SK-N-SH treated with all-trans-retinoic acid at 6 μM for 48 hours (cell line): ENCODE results near the gene TEC.

Experiments
- ATAC-seq: fragments of 200-7000 bp; cut with Tn5 transposase; 3 replicates; pipeline ENCODE4 v1.9.1; 2020; ENCODE audit warnings: mild to moderate bottlenecking, moderate library complexity
- ARNTL ChIP-seq: fragments of 450-650 bp; formaldehyde crosslinking; IDR thresholded peaks from 2 replicates; pipeline ENCODE4 v1.5.0; 2020; ENCODE audit warnings: low read depth, mild to moderate bottlenecking, moderate library complexity, borderline replicate concordance
- BACH2 ChIP-seq: fragments of 250-450 bp; sonication (Bioruptor Pico); IDR thresholded peaks from 2 replicates; pipeline ENCODE4 v1.9.0; 2021; ENCODE audit warnings: mild to moderate bottlenecking, borderline replicate concordance
- CREB5 ChIP-seq: fragments of 250-450 bp; sonication (Bioruptor Pico); IDR thresholded peaks from 2 replicates; pipeline ENCODE4 v1.5.1; 2020; ENCODE audit warnings: low read depth, mild to moderate bottlenecking, moderate library complexity
- ESRRG ChIP-seq: fragments of 250-450 bp; sonication (Bioruptor Pico); IDR thresholded peaks from 2 replicates; pipeline ENCODE4 v1.6.1; 2021; ENCODE audit warnings: mild to moderate bottlenecking
- GLIS3 ChIP-seq: fragments of 250-450 bp; sonication (Bioruptor Pico); IDR thresholded peaks from 2 replicates; pipeline ENCODE4 v1.5.0; 2020; ENCODE audit warnings: mild to moderate bottlenecking, moderate library complexity
- ISL1 ChIP-seq: fragments of 250-450 bp; sonication (Bioruptor Pico); IDR thresholded peaks from 2 replicates; pipeline ENCODE4 v2.1.2; 2022; ENCODE audit warnings: mild to moderate bottlenecking, moderate library complexity
- OSR1 ChIP-seq: fragments of 250-450 bp; sonication (Bioruptor Pico); IDR thresholded peaks from 2 replicates; pipeline ENCODE4 v1.8.0; 2022; ENCODE audit warnings: moderate library complexity, mild to moderate bottlenecking, inconsistent platforms
- POU6F1 ChIP-seq: fragments of 250-450 bp; sonication (Bioruptor Pico); IDR thresholded peaks from 2 replicates; pipeline ENCODE4 v1.8.0; 2021; ENCODE audit warnings: low read depth, mild to moderate bottlenecking, moderate library complexity, borderline replicate concordance
- RARB ChIP-seq: fragments of 250-450 bp; sonication (Bioruptor Pico); IDR thresholded peaks from 2 replicates; pipeline ENCODE4 v1.8.0; 2021; ENCODE audit warnings: mild to moderate bottlenecking, moderate library complexity
- SNAI2 ChIP-seq: fragments of 250-450 bp; sonication (Bioruptor Pico); IDR thresholded peaks from 2 replicates; pipeline ENCODE4 v1.5.0; 2020; ENCODE audit warnings: mild to moderate bottlenecking, moderate library complexity
- TCF4 ChIP-seq: fragments of 250-450 bp; sonication (Bioruptor Pico); IDR thresholded peaks from 2 replicates; pipeline ENCODE4 v1.8.0; 2021; ENCODE audit warnings: mild to moderate bottlenecking, moderate library complexity, borderline replicate concordance
- ZC3H10 ChIP-seq: fragments of 250-450 bp; sonication (Bioruptor Pico); IDR thresholded peaks from 2 replicates; pipeline ENCODE4 v1.5.1; 2021; ENCODE audit warnings: mild to moderate bottlenecking, moderate library complexity
- ZFP3 ChIP-seq: fragments of 250-450 bp; sonication (Bioruptor Pico); IDR thresholded peaks from 2 replicates; pipeline ENCODE4 v1.5.0; 2020; ENCODE audit warnings: mild to moderate bottlenecking, moderate library complexity
- ZFP30 ChIP-seq: fragments of 450-650 bp; formaldehyde crosslinking; IDR thresholded peaks from 2 replicates; pipeline ENCODE4 v1.5.0; 2022; ENCODE audit warnings: mild to moderate bottlenecking, moderate library complexity
- ZNF565 ChIP-seq: fragments of 450-650 bp; formaldehyde crosslinking; conservative IDR thresholded peaks from 2 replicates; pipeline ENCODE4 v1.5.0; 2020; ENCODE audit warnings: low read depth, mild to moderate bottlenecking, moderate library complexity
- ZNF70 ChIP-seq: fragments of 450-650 bp; formaldehyde crosslinking; IDR thresholded peaks from 2 replicates; pipeline ENCODE4 v1.5.0; 2020; ENCODE audit warnings: mild to moderate bottlenecking, moderate library complexity
- ZNF8 ChIP-seq: fragments of 450-650 bp; formaldehyde crosslinking; IDR thresholded peaks from 2 replicates; pipeline ENCODE4 v1.5.0; 2020; ENCODE audit warnings: mild to moderate bottlenecking, moderate library complexity
- TF ChIP-seq, protein P1 (sequence below): fragments of 250-450 bp; sonication (Bioruptor Pico); IDR thresholded peaks from 2 replicates; pipeline ENCODE4 v1.5.0; 2020; ENCODE audit warnings: mild to moderate bottlenecking, moderate library complexity

TEC gene

GRCh38 chr4:48133669-48134068 is 136.0 kb downstream of the TEC start (continued):
- TF ChIP-seq, protein P1, sequence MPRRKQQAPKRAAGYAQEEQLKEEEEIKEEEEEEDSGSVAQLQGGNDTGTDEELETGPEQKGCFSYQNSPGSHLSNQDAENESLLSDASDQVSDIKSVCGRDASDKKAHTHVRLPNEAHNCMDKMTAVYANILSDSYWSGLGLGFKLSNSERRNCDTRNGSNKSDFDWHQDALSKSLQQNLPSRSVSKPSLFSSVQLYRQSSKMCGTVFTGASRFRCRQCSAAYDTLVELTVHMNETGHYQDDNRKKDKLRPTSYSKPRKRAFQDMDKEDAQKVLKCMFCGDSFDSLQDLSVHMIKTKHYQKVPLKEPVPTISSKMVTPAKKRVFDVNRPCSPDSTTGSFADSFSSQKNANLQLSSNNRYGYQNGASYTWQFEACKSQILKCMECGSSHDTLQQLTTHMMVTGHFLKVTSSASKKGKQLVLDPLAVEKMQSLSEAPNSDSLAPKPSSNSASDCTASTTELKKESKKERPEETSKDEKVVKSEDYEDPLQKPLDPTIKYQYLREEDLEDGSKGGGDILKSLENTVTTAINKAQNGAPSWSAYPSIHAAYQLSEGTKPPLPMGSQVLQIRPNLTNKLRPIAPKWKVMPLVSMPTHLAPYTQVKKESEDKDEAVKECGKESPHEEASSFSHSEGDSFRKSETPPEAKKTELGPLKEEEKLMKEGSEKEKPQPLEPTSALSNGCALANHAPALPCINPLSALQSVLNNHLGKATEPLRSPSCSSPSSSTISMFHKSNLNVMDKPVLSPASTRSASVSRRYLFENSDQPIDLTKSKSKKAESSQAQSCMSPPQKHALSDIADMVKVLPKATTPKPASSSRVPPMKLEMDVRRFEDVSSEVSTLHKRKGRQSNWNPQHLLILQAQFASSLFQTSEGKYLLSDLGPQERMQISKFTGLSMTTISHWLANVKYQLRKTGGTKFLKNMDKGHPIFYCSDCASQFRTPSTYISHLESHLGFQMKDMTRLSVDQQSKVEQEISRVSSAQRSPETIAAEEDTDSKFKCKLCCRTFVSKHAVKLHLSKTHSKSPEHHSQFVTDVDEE: no peak
- TF ChIP-seq ZFP3: no peak
- TF ChIP-seq ESRRG (CRISPR knock-in tag): no peak

DNA sequence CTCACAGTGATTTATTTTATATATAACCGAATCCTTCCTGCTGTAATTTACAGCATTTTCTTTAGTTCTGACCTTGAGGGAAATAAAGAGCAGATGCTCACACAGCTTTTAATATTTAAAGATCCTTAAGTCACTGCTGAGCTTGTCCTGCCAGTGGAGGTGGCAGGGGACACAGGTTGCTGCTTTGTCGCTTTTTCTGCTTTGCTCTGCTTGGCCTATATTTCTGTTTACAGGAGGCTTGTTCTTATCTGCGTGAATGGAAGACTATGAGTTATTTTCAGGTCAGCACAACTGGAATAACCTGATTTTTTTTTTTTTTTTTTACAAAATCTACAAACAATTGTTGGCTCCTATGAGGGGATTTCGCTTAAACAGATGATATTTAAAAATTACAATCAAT is 137.9 kb downstream of the TEC start:
- TF ChIP-seq ZNF565 (CRISPR knock-in tag): no peak
- TF ChIP-seq ESRRG (CRISPR knock-in tag): no peak
- TF ChIP-seq ZFP30 (CRISPR knock-in tag): no peak
- TF ChIP-seq ZFP3: no peak
- no peak for TF ChIP-seq CREB5
- ATAC-seq: no peak

DNA sequence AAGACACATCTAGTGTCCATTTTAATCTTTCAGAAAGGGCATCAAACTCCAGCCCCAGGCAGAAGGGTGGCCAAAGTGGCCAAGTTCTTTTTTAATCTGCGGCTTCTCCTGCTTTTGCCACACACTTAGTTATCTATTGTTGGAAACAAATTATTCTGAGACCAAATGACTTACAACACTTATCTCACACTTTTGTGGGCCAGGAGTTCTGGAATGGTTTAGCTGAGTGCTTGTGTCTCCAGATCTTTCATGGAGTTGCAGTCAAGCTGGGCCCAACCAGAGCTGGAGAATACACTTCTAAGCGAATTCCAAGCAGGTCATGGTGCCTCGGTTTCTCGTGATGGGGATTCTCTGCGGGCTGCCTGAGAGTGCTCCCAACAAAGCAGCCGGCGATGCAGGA is 139.5 kb downstream of the TEC start:
- TF ChIP-seq ZFP30 (CRISPR knock-in tag): no peak
- no peak for TF ChIP-seq SNAI2 (CRISPR knock-in tag)
- TF ChIP-seq ISL1 (CRISPR knock-in tag): no peak
- TF ChIP-seq CREB5: no peak
- TF ChIP-seq ARNTL: no peak
- no peak for TF ChIP-seq BACH2 (CRISPR knock-in tag)
- TF ChIP-seq ZNF70 (CRISPR knock-in tag): no peak
- no peak for TF ChIP-seq RARB (CRISPR knock-in tag)
- no peak for TF ChIP-seq ESRRG (CRISPR knock-in tag)
- TF ChIP-seq OSR1 (CRISPR knock-in tag): no peak
- TF ChIP-seq ZNF565 (CRISPR knock-in tag): no peak
- TF ChIP-seq ZNF8 (CRISPR knock-in tag): no peak
- ATAC-seq: no peak

DNA sequence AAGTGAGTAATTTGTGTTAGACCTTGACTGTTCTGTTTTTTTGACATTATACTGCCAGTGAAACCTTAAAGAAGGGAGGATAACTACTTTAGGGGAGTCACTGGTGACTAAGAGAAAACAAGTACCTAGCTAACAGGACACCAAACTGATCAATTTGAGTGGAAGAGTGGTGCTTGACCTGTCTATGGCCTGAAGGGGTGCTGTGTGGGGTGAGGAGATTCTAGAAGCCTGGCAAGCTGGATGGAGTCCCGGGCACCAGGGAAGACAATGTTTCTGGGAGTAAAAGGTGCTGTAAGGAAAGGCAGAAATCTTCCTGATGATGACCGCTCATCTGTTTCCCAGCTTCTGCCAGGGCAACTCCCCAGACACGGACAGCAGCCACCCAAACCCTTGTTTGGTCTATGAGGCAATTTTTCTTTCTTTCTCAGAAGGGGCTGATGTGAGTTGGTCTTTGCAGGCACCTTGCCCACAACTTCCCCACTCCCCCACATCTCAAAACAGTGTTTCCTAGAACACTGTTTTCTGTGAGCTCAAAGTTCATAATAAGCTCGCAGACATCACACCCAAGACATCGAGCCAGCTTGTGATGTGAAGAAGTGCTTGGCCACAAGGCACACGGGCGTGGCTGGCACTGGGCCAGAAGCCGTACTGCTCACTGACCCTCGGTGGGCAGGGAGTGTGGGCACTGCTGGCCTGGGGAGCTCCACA is 140.2 kb downstream of the TEC start:
- no peak for TF ChIP-seq POU6F1 (CRISPR knock-in tag)
- TF ChIP-seq ISL1 (CRISPR knock-in tag): no peak
- TF ChIP-seq CREB5: no peak
- no peak for TF ChIP-seq BACH2 (CRISPR knock-in tag)
- TF ChIP-seq TCF4 (CRISPR knock-in tag): no peak
- no peak for TF ChIP-seq ZFP30 (CRISPR knock-in tag)
- no peak for TF ChIP-seq ZNF565 (CRISPR knock-in tag)
- TF ChIP-seq SNAI2 (CRISPR knock-in tag): no peak
- no peak for TF ChIP-seq ZNF70 (CRISPR knock-in tag)
- no peak for TF ChIP-seq ESRRG (CRISPR knock-in tag)
- TF ChIP-seq RARB (CRISPR knock-in tag): no peak
- TF ChIP-seq ZC3H10 (CRISPR knock-in tag): no peak
- no peak for TF ChIP-seq OSR1 (CRISPR knock-in tag)
- TF ChIP-seq ARNTL: no peak
- TF ChIP-seq GLIS3 (CRISPR knock-in tag): no peak
- ATAC-seq: no peak
